GM12891 (cell line): ENCODE measurements around the gene NUB1.

Source experiments
- DNase-seq: peaks from one replicate; pipeline ENCODE4 v3.0.0; 2011; ENCODE audit warnings: low spot score; ENCODE audit not compliant: insufficient read length
- FAIRE-seq: peaks from 2 replicates; lab custom pipeline; 2011; peaks lifted over from hg19 to GRCh38; lab: Jason Lieb, UNC
- PAX5 ChIP-seq: IDR thresholded peaks from 2 replicates; pipeline ENCODE4 v1.6.1; 2011; ENCODE audit warnings: low read length, moderate library complexity, mild to moderate bottlenecking; ENCODE audit not compliant: insufficient read depth, severe bottlenecking
- POLR2A ChIP-seq: IDR thresholded peaks from 2 replicates; pipeline ENCODE4 v1.6.1; 2011; ENCODE audit warnings: low read depth, low read length, control low read depth
- POLR2AphosphoS5 ChIP-seq: IDR thresholded peaks from 2 replicates; pipeline ENCODE4 v1.6.1; 2011; ENCODE audit warnings: low read depth, low read length, control low read depth
- POU2F2 ChIP-seq: IDR thresholded peaks from 2 replicates; pipeline ENCODE4 v1.6.1; 2011; ENCODE audit warnings: low read depth, mild to moderate bottlenecking, control low read depth, low read length, moderate library complexity
- SPI1 ChIP-seq: IDR thresholded peaks from 2 replicates; pipeline ENCODE4 v1.6.1; 2011; ENCODE audit warnings: low read depth, low read length, control low read depth
- TAF1 ChIP-seq: IDR thresholded peaks from 2 replicates; pipeline ENCODE4 v1.6.1; 2011; ENCODE audit warnings: low read depth, low read length, control low read depth

Gene NUB1

DNA sequence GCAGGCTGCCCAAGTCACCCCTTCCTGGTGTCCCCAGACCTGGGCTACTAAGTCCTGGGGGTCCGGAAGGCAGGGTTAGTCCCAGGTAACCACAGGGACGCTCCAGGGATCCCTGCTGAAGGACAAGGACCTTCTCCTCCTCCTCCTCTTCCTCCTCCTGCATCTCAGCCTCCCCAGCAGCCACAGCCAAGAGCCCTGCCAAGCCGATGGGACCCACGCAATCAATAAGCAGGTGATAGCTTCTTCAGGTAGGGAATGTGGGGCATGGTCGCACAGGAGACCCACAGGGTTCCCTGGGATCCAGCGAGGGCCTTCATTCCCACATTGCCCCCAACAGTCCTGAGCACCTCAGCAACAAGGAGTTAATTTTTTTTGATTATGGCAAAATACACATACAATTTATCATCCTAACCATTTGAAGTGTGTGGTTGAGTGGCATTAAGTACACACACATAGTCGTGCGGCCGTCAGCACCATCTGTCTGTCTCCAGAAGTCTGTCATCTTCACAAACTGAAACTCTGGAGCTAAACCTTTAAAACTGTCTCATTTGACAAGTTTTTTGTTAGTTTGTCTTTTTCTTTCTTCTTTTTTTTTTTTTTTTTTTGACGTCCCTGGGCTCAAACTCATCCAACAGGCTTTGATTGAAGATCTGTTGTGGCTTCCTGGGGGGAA, 86.2 kb downstream of the NUB1 start:
- no peak for DNase-seq
- FAIRE-seq: no peak
- TF ChIP-seq PAX5: no peak
- TF ChIP-seq POU2F2: no peak
- TF ChIP-seq POLR2A: no peak
- no peak for TF ChIP-seq TAF1
- TF ChIP-seq POLR2AphosphoS5: no peak
- TF ChIP-seq SPI1: no peak
